HG02623 (cell line): Measurements from ENCODE around the gene ETV6.

Experiments
- ATAC-seq: cut with Tn5 transposase; IDR thresholded peaks from one replicate; pipeline ENCODE4 v1.9.1; 2021; ENCODE audit warnings: moderate library complexity; ENCODE audit not compliant: unreplicated experiment

Gene ETV6

GRCh38 chr12:11849757-11850504 is 200.5 kb downstream of the ETV6 start:
- ATAC-seq, result no peak

- no peak for ATAC-seq
These were observed 203.7 kb downstream of the ETV6 start for GRCh38 chr12:11853126-11853525.

- ATAC-seq, result no peak
These were observed 204.6 kb downstream of the ETV6 start for GRCh38 chr12:11854011-11854499.

- no peak for ATAC-seq
These were observed 206.5 kb downstream of the ETV6 start for GRCh38 chr12:11855983-11856374.

- ATAC-seq, result no peak
These were observed 207.5 kb downstream of the ETV6 start for GRCh38 chr12:11856971-11857370.

GRCh38 chr12:11859705-11860425 is 210.4 kb downstream of the ETV6 start:
- no peak for ATAC-seq

- no peak for ATAC-seq
These were observed 211.8 kb downstream of the ETV6 start for GRCh38 chr12:11861155-11861863.

- ATAC-seq, result no peak
These were observed 212.6 kb downstream of the ETV6 start for GRCh38 chr12:11861864-11862600.

GRCh38 chr12:11862798-11863197 is 213.3 kb downstream of the ETV6 start:
- no peak for ATAC-seq

GRCh38 chr12:11863478-11863906 is 214.0 kb downstream of the ETV6 start:
- ATAC-seq, result no peak

GRCh38 chr12:11863988-11864387 is 214.5 kb downstream of the ETV6 start:
- no peak for ATAC-seq

- no peak for ATAC-seq
These were observed 216.3 kb downstream of the ETV6 start for GRCh38 chr12:11865824-11866223.

- no peak for ATAC-seq
These were observed 218.6 kb downstream of the ETV6 start for GRCh38 chr12:11868027-11868426.

- no peak for ATAC-seq
These were observed 219.9 kb downstream of the ETV6 start for GRCh38 chr12:11869406-11869805.

GRCh38 chr12:11870041-11870451 is 220.6 kb downstream of the ETV6 start:
- no peak for ATAC-seq

GRCh38 chr12:11872055-11872454 is 222.6 kb downstream of the ETV6 start:
- no peak for ATAC-seq

- no peak for ATAC-seq
These were observed 226.0 kb downstream of the ETV6 start for GRCh38 chr12:11875414-11875935.

- ATAC-seq, result no peak
These were observed 226.8 kb downstream of the ETV6 start for GRCh38 chr12:11876307-11876706.

- no peak for ATAC-seq
These were observed 227.8 kb downstream of the ETV6 start for GRCh38 chr12:11877102-11877826.
